Liver (tissue), 3 donors: ENCODE measurements around the gene OGA.

Experiments used
- ATF3 ChIP-seq: IDR thresholded peaks from 2 replicates; pipeline ENCODE4 v1.6.1; 2016; ENCODE audit warnings: antibody characterized with exemption
- CTCF ChIP-seq: fragments of 150-350 bp; IDR thresholded peaks from 2 replicates; pipeline ENCODE4 v1.5.1; 2017; ENCODE audit warnings: improper control_type of control experiment, low read depth, low read length; ENCODE audit not compliant: missing input control
- JUND ChIP-seq, 2 donors: IDR thresholded peaks; 2 replicates each; pipeline ENCODE4 v1.6.1; 2016; ENCODE audit warnings: antibody characterized with exemption in 2 of 2
- NR2F2 ChIP-seq: IDR thresholded peaks from 2 replicates; pipeline ENCODE4 v1.6.1; 2016; ENCODE audit warnings: antibody characterized with exemption
- RAD21 ChIP-seq, 2 donors: IDR thresholded peaks; 2 replicates each; pipeline ENCODE4 v1.6.1; 2016; ENCODE audit warnings: antibody characterized with exemption in 2 of 2, mild to moderate bottlenecking in 2 of 2
- REST ChIP-seq: IDR thresholded peaks from 2 replicates; pipeline ENCODE4 v1.6.1; 2016; ENCODE audit warnings: antibody characterized with exemption, mild to moderate bottlenecking
- RXRA ChIP-seq, 2 donors: IDR thresholded peaks; 2 replicates each; pipeline ENCODE4 v1.6.1; 2017 to 2018; ENCODE audit warnings: antibody characterized with exemption in 2 of 2, mild to moderate bottlenecking in 1 of 2
- TAF1 ChIP-seq: conservative IDR thresholded peaks from 2 replicates; pipeline ENCODE4 v1.6.1; 2016; ENCODE audit warnings: antibody characterized with exemption, mild to moderate bottlenecking
- donor health status: healthy.
- donor health status: healthy.

- TF ChIP-seq CTCF = no peak
- TF ChIP-seq REST = no peak
- no peak for TF ChIP-seq JUND (IDR thresholded peaks at IDR 0.05)
- TF ChIP-seq RAD21 (IDR thresholded peaks at IDR 0.05) = no peak
- TF ChIP-seq ATF3 = no peak
- no peak for TF ChIP-seq NR2F2
- no peak for TF ChIP-seq RXRA (IDR thresholded peaks at IDR 0.05)
- TF ChIP-seq TAF1 = no peak
Observed at GRCh38 chr10:101777619-101778145, 40.6 kb downstream of the OGA start.
